Transverse colon (tissue), 4 donors: ENCODE measurements around the gene INSYN2B. TPM values are rescaled to one million over a fixed set of nuclear protein-coding genes. Genes with fewer than 3 reads are reported as not detected.

ENCODE experiments used
- DNase-seq: peaks from one replicate; pipeline ENCODE4 v3.0.0-alpha.2; 2019
- H3K27ac ChIP-seq, 4 donors: fragments of 200-600 bp; sonication (generic); 2 replicates each; pipeline ENCODE4 v1.5.1; 2016 to 2018; ENCODE audit warnings: inconsistent platforms in 4 of 4
- H3K27me3 ChIP-seq: fragments of 200-600 bp; sonication (generic); 2 replicates; pipeline ENCODE4 v1.5.1; 2017; ENCODE audit warnings: inconsistent platforms
- H3K36me3 ChIP-seq, 4 donors: fragments of 200-600 bp; sonication (generic); 2 replicates each; pipeline ENCODE4 v1.5.1; 2017 to 2019; ENCODE audit warnings: inconsistent platforms in 4 of 4
- H3K4me1 ChIP-seq, 4 donors: fragments of 200-600 bp; sonication (generic); 2 replicates each; pipeline ENCODE4 v1.5.1; 2017 to 2020; ENCODE audit warnings: inconsistent platforms in 4 of 4
- H3K4me3 ChIP-seq, 4 donors: fragments of 200-600 bp; sonication (generic); 1 replicate in 1 of 4; 2 replicates in 3 of 4; pipeline versions ENCODE4 v1.5.1 to v1.6.1; 2017 to 2019; ENCODE audit warnings: inconsistent platforms in 4 of 4
- H3K9me3 ChIP-seq, 2 donors: fragments of 200-600 bp; sonication (generic); 2 replicates each; pipeline ENCODE4 v1.5.1; 2017 to 2019; ENCODE audit warnings: inconsistent platforms in 2 of 2
- CTCF ChIP-seq, 5 experiments: fragments of 200-600 bp in 3 of 5; fragments of 450-650 bp in 2 of 5; sonication (generic) in 3 of 5; IDR thresholded peaks; 1 replicate in 2 of 5; 2 replicates in 3 of 5; pipeline ENCODE4 v1.5.1; 2016 to 2017; ENCODE audit warnings: antibody characterized with exemption in 5 of 5, inconsistent platforms in 3 of 5, mild to moderate bottlenecking in 2 of 5, moderate library complexity in 1 of 5
- EP300 ChIP-seq: sonication (generic); formaldehyde crosslinking; IDR thresholded peaks from one replicate; pipeline ENCODE4 v1.6.1; 2017; ENCODE audit warnings: antibody characterized with exemption, low read depth
- POLR2A ChIP-seq: fragments of 450-650 bp; IDR thresholded peaks from one replicate; pipeline ENCODE4 v1.6.1; 2016; ENCODE audit warnings: antibody characterized with exemption, mild to moderate bottlenecking, moderate library complexity
- POLR2AphosphoS5 ChIP-seq, 3 donors: sonication (generic); formaldehyde crosslinking; IDR thresholded peaks; one replicate each; pipeline ENCODE4 v1.6.1; 2016; ENCODE audit warnings: antibody characterized with exemption in 3 of 3
- WGBS, 2 donors: methylation state at CpG; one replicate each; pipeline ENCODE4 v1.1.5; 2018; ENCODE audit warnings: low coverage in 1 of 2; 5-methylcytosine and 5-hydroxymethylcytosine counted together
- in situ Hi-C, 4 donors: fragments of 200-750 bp; cut with MboI; loops; one replicate each; pipeline versions ENCODE4 v1.15.0 to v1.15.1; 2017; ENCODE audit warnings: low sequenced_read_pairs in 3 of 4, low pct_ligation_motif_present in 1 of 4, low pct_unique_long_range_greater_than_20kb in 1 of 4
- intact Hi-C: fragments of 100-400 bp; cut with DNase I; formaldehyde crosslinking; loops from one replicate; pipeline ENCODE4 v1.15.1; 2023; ENCODE audit warnings: low total_unique reads
- total RNA-seq, 4 donors: library from RNA; depleted of rRNA; stranded (reverse); fragments of >200 nt; gene quantifications; one replicate each; pipeline ENCODE4 v1.1.0, GENCODE V29; 2016

The INSYN2B gene
- total RNA-seq, 4 donors from 2014 or later = not detected

GRCh38 chr5:169880785-169881184, 99.5 kb downstream of the INSYN2B start:
- Histone ChIP-seq H3K4me1 (no peaks in the 10 kb centered on the region), H3K4me3 (no peak overlapping the region), H3K27me3 (no peaks in the 10 kb centered on the region), H3K9me3 (no peaks in the 10 kb centered on the region), H3K27ac (no peak overlapping the region), H3K36me3 (no peaks in the 10 kb centered on the region)
- WGBS, 2 donors = 83% methylated on average over 2 of the region's 2 CpGs; no CpG with 5 or more reads in 1 of the 2 donors
- no peak for TF ChIP-seq POLR2A
- TF ChIP-seq POLR2AphosphoS5 (IDR thresholded peaks at IDR 0.05) = no peak
- in situ Hi-C loops = no loop called here
- intact Hi-C loops = no loop called here
- no peak for DNase-seq

- Histone ChIP-seq H3K4me1 (no peaks in the 10 kb centered on the region), H3K27me3 (no peaks in the 10 kb centered on the region), H3K36me3 (no peaks in the 10 kb centered on the region), H3K27ac (no peak overlapping the region), H3K9me3 (no peaks in the 10 kb centered on the region), H3K4me3 (no peak overlapping the region)
- TF ChIP-seq CTCF (IDR thresholded peaks at IDR 0.05) (no peak), POLR2A (no peak), EP300 (no peak), POLR2AphosphoS5 (IDR thresholded peaks at IDR 0.05) (no peak)
- in situ Hi-C loops (no loop called here), intact Hi-C loops (no loop called here)
- DNase-seq = no peak
- 67 to 96% methylated on average over 3 to 4 of the region's 4 CpGs for WGBS, 2 donors
Measured at GRCh38 chr5:169880012-169880663, 100.2 kb downstream of the INSYN2B start.

- no peak overlapping the region for H3K27ac ChIP-seq
- H3K4me1 ChIP-seq = no peaks in the 10 kb centered on the region
- 52% methylated on average over 1 of the region's 1 CpG; no CpG with 5 or more reads in 1 of the 2 donors for WGBS, 2 donors
- intact Hi-C loops = no loop called here
- no peaks in the 10 kb centered on the region for H3K9me3 ChIP-seq
- H3K4me3 ChIP-seq = no peak overlapping the region
- in situ Hi-C loops = no loop called here
- no peak for DNase-seq
- H3K36me3 ChIP-seq = no peaks in the 10 kb centered on the region
- no peaks in the 10 kb centered on the region for H3K27me3 ChIP-seq
- TF ChIP-seq POLR2A = no peak
- no peak for TF ChIP-seq EP300
- no peak for TF ChIP-seq POLR2AphosphoS5 (IDR thresholded peaks at IDR 0.05)
- no peak for TF ChIP-seq CTCF (IDR thresholded peaks at IDR 0.05)
Measured at GRCh38 chr5:169876386-169876785, 103.9 kb downstream of the INSYN2B start.

- intact Hi-C loops = no loop called here
- DNase-seq = no peak
- WGBS, 2 donors = 72 to 81% methylated on average over 2 to 4 of the region's 4 CpGs
Measured at GRCh38 chr5:169875731-169876130, 104.6 kb downstream of the INSYN2B start.

More at GRCh38 chr5:169875731-169876130, 104.6 kb downstream of the INSYN2B start:
- no peaks in the 10 kb centered on the region for H3K36me3 ChIP-seq
- H3K27me3 ChIP-seq = no peaks in the 10 kb centered on the region
- H3K4me3 ChIP-seq = no peak overlapping the region
- no peak overlapping the region for H3K27ac ChIP-seq
- TF ChIP-seq EP300 = no peak
- no peak for TF ChIP-seq POLR2A
- no peak for TF ChIP-seq CTCF (IDR thresholded peaks at IDR 0.05)
- no peak for TF ChIP-seq POLR2AphosphoS5 (IDR thresholded peaks at IDR 0.05)
- in situ Hi-C loops = no loop called here
- no peaks in the 10 kb centered on the region for H3K9me3 ChIP-seq
- H3K4me1 ChIP-seq = no peaks in the 10 kb centered on the region
